ENCODE data around the gene MYNN. TPM values are rescaled to one million over a fixed set of nuclear protein-coding genes. Genes with fewer than 3 reads are reported as not detected.

Gene MYNN
- total and polyA plus RNA-seq, 2 of the 13 experiments (the other 11 are each of a cell fraction or from before 2014, with no cell fraction given): 10.4 to 17.6 TPM

DNA sequence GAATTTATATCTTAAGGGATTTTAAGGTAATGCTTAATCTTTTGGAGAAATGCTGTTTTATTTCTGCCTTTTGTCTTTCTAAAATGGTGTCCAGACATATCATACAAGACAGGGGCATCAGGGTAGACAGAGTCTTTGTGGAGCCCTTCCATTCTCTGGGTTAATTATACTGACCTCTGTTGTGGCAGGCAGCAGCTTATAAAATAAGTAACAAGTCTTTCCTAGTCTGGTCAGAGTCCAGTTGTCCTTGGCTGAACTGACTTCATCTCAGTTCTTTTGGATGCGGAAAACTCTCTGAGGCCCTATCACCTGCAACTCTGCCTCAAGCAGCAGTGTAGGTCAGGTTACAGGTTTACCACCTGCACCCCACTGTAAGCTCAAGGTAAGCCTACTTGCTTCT, 19.2 kb downstream of the MYNN start:
- no peak for FAIRE-seq
- H3K27me3 ChIP-seq (ENCODE audit: control insufficient read depth in 1 of 2, insufficient read depth in 2 of 2, low read length in 2 of 2): no peaks in the 10 kb centered on the region
- no peak overlapping the region for H3K9ac ChIP-seq (ENCODE audit: insufficient read depth, low read depth, low read length)
- H3K4me1 ChIP-seq (ENCODE audit: insufficient read depth, low read length): no peaks in the 10 kb centered on the region
- H3K4me3 ChIP-seq (replicated peaks in 1 of 3; ENCODE audit: insufficient read depth in 1 of 3, low read depth in 2 of 3, low read length in 3 of 3): no peak overlapping the region
- DNase-seq (ENCODE audit: low spot score): no peak
- ATAC-seq: no peak; the same call in 1 of the 3 replicates
- CTCF ChIA-PET (ENCODE audit: low intra/inter-chr PET ratio, low total read pairs): no interaction called here
- no peaks in the 10 kb centered on the region for H3K36me3 ChIP-seq (replicated peaks in 1 of 2; ENCODE audit: control insufficient read depth in 1 of 2, insufficient read depth in 2 of 2, low read length in 2 of 2)
- POLR2A ChIA-PET: no interaction called here
- no peaks in the 10 kb centered on the region for H4K20me1 ChIP-seq (ENCODE audit: insufficient read depth, low read length)
- WGBS (ENCODE audit: low lambda C conversion rate): 100% methylated on average over 1 of the region's 1 CpG
- no peak overlapping the region for H2AFZ ChIP-seq (ENCODE audit: low read length)
- H3K79me2 ChIP-seq (ENCODE audit: insufficient read depth, low read length): no peaks in the 10 kb centered on the region
- no peak overlapping the region for H3K4me2 ChIP-seq (ENCODE audit: low read depth, low read length)
- H3K9me3 ChIP-seq (ENCODE audit: low read length): no peaks in the 10 kb centered on the region
- BruUV-seq (replicated peaks): no TSS peak
- in situ Hi-C loops (cut with HindIII; ENCODE audit: extremely low pct_ligation_motif_present, low pct_unique_long_range_greater_than_20kb) (no loop called here), intact Hi-C loops (cut with micrococcal nuclease; ENCODE audit: unreplicated experiment) (no loop called here)
- H3K27ac ChIP-seq (ENCODE audit: extremely low read length, insufficient read depth, low read length): no peak overlapping the region
- no peak for TF ChIP-seq HNF1A (IDR thresholded peaks at IDR 0.05; ENCODE audit: low read depth)
- TF ChIP-seq HNF1A (CRISPR knock-in tag; IDR thresholded peaks at IDR 0.05; ENCODE audit: borderline replicate concordance): no peak
- TF ChIP-seq MXI1 (IDR thresholded peaks at IDR 0.05; ENCODE audit: borderline replicate concordance, low read depth, low read length): no peak
- TF ChIP-seq RFXANK (CRISPR knock-in tag; IDR thresholded peaks at IDR 0.05): no peak
- TF ChIP-seq ZFP41 (CRISPR knock-in tag; IDR thresholded peaks at IDR 0.05; ENCODE audit: borderline replicate concordance): no peak
- TF ChIP-seq HDAC1 (CRISPR knock-in tag; IDR thresholded peaks at IDR 0.05): no peak
- TF ChIP-seq TERF1 (CRISPR knock-in tag; IDR thresholded peaks at IDR 0.05): no peak
- no peak for TF ChIP-seq NONO (IDR thresholded peaks at IDR 0.05)
- TF ChIP-seq NONO (CRISPR knock-in tag; conservative IDR thresholded peaks at IDR 0.05): no peak
- no peak for TF ChIP-seq MEIS2 (CRISPR knock-in tag; IDR thresholded peaks at IDR 0.05)
- no peak for TF ChIP-seq SATB2 (CRISPR knock-in tag; IDR thresholded peaks at IDR 0.05)
- no peak for TF ChIP-seq ZNF572 (CRISPR knock-in tag; IDR thresholded peaks at IDR 0.05)
- no peak for TF ChIP-seq PHB2 (IDR thresholded peaks at IDR 0.05; ENCODE audit: partially characterized antibody)
